Measurements from ENCODE around the gene PROC. TPM values are rescaled to one million over a fixed set of nuclear protein-coding genes. Genes with fewer than 3 reads are reported as not detected.

PROC gene
- total and polyA plus RNA-seq, 9 of the 15 experiments (the other 6 are each of a cell fraction or from before 2014, with no cell fraction given), result not detected

- H3K4me3 ChIP-seq, result no peak overlapping the region
- no peaks in the 10 kb centered on the region for H4K20me1 ChIP-seq (replicated peaks; ENCODE audit: control insufficient read depth, insufficient read depth, low read length)
- peaks cover 4% of the 10 kb centered on the region; the same call in 1 of the 2 replicates for H3K9me3 ChIP-seq (replicated peaks; ENCODE audit: control insufficient read depth, insufficient read depth, low read depth, low read length)
- WGBS (ENCODE audit: insufficient coverage, low coverage, missing lambda C conversion rate), result 91% methylated on average over 11 of the region's 11 CpGs
- peaks cover 34% of the 10 kb centered on the region for H3K79me2 ChIP-seq (ENCODE audit: control insufficient read depth, insufficient read depth, low read length)
- no peak overlapping the region for H3K27ac ChIP-seq (ENCODE audit: extremely low read depth, low read depth, low read length)
- H3K9me1 ChIP-seq (ENCODE audit: control insufficient read depth, insufficient read depth, low read length), result no peaks in the 10 kb centered on the region
- no TSS peak for BruUV-seq (replicated peaks)
- H3K27me3 ChIP-seq (ENCODE audit: control insufficient read depth in 2 of 2, insufficient read depth in 2 of 2, low read length in 2 of 2), result no peaks in the 10 kb centered on the region
- no peaks in the 10 kb centered on the region for H3K4me1 ChIP-seq (replicated peaks in 1 of 2; ENCODE audit: control insufficient read depth in 2 of 2, insufficient read depth in 2 of 2, low read length in 2 of 2)
- ChIA-PET CTCF (ENCODE audit: low intra/inter-chr PET ratio) (no interaction called here), POLR2A (no interaction called here)
- ATAC-seq, result no peak
- no peak overlapping the region for H3K9ac ChIP-seq (ENCODE audit: insufficient read depth in 1 of 2, low read depth in 2 of 2, low read length in 2 of 2)
- no peak for DNase-seq (ENCODE audit: extremely low read depth in 1 of 4, low spot score in 3 of 4)
- no peak for TF ChIP-seq HSF4 (CRISPR knock-in tag; IDR thresholded peaks at IDR 0.05; ENCODE audit: borderline replicate concordance)
- no peak for TF ChIP-seq ZNF696 (CRISPR knock-in tag; conservative IDR thresholded peaks at IDR 0.05)
- TF ChIP-seq KHSRP (IDR thresholded peaks at IDR 0.05), result no peak
- no peak for TF ChIP-seq GABPB1 (CRISPR knock-in tag; IDR thresholded peaks at IDR 0.05)
- TF ChIP-seq, protein P1, sequence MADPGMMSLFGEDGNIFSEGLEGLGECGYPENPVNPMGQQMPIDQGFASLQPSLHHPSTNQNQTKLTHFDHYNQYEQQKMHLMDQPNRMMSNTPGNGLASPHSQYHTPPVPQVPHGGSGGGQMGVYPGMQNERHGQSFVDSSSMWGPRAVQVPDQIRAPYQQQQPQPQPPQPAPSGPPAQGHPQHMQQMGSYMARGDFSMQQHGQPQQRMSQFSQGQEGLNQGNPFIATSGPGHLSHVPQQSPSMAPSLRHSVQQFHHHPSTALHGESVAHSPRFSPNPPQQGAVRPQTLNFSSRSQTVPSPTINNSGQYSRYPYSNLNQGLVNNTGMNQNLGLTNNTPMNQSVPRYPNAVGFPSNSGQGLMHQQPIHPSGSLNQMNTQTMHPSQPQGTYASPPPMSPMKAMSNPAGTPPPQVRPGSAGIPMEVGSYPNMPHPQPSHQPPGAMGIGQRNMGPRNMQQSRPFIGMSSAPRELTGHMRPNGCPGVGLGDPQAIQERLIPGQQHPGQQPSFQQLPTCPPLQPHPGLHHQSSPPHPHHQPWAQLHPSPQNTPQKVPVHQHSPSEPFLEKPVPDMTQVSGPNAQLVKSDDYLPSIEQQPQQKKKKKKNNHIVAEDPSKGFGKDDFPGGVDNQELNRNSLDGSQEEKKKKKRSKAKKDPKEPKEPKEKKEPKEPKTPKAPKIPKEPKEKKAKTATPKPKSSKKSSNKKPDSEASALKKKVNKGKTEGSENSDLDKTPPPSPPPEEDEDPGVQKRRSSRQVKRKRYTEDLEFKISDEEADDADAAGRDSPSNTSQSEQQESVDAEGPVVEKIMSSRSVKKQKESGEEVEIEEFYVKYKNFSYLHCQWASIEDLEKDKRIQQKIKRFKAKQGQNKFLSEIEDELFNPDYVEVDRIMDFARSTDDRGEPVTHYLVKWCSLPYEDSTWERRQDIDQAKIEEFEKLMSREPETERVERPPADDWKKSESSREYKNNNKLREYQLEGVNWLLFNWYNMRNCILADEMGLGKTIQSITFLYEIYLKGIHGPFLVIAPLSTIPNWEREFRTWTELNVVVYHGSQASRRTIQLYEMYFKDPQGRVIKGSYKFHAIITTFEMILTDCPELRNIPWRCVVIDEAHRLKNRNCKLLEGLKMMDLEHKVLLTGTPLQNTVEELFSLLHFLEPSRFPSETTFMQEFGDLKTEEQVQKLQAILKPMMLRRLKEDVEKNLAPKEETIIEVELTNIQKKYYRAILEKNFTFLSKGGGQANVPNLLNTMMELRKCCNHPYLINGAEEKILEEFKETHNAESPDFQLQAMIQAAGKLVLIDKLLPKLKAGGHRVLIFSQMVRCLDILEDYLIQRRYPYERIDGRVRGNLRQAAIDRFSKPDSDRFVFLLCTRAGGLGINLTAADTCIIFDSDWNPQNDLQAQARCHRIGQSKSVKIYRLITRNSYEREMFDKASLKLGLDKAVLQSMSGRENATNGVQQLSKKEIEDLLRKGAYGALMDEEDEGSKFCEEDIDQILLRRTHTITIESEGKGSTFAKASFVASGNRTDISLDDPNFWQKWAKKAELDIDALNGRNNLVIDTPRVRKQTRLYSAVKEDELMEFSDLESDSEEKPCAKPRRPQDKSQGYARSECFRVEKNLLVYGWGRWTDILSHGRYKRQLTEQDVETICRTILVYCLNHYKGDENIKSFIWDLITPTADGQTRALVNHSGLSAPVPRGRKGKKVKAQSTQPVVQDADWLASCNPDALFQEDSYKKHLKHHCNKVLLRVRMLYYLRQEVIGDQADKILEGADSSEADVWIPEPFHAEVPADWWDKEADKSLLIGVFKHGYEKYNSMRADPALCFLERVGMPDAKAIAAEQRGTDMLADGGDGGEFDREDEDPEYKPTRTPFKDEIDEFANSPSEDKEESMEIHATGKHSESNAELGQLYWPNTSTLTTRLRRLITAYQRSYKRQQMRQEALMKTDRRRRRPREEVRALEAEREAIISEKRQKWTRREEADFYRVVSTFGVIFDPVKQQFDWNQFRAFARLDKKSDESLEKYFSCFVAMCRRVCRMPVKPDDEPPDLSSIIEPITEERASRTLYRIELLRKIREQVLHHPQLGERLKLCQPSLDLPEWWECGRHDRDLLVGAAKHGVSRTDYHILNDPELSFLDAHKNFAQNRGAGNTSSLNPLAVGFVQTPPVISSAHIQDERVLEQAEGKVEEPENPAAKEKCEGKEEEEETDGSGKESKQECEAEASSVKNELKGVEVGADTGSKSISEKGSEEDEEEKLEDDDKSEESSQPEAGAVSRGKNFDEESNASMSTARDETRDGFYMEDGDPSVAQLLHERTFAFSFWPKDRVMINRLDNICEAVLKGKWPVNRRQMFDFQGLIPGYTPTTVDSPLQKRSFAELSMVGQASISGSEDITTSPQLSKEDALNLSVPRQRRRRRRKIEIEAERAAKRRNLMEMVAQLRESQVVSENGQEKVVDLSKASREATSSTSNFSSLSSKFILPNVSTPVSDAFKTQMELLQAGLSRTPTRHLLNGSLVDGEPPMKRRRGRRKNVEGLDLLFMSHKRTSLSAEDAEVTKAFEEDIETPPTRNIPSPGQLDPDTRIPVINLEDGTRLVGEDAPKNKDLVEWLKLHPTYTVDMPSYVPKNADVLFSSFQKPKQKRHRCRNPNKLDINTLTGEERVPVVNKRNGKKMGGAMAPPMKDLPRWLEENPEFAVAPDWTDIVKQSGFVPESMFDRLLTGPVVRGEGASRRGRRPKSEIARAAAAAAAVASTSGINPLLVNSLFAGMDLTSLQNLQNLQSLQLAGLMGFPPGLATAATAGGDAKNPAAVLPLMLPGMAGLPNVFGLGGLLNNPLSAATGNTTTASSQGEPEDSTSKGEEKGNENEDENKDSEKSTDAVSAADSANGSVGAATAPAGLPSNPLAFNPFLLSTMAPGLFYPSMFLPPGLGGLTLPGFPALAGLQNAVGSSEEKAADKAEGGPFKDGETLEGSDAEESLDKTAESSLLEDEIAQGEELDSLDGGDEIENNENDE (IDR thresholded peaks at IDR 0.05; ENCODE audit: low read depth, low read length), result no peak
- no peak for FAIRE-seq
- H2AFZ ChIP-seq (ENCODE audit: low read depth, low read length), result no peak overlapping the region
- H3K36me3 ChIP-seq (ENCODE audit: control insufficient read depth, insufficient read depth, low read length), result no peaks in the 10 kb centered on the region
- H3K4me2 ChIP-seq (ENCODE audit: insufficient read depth, low read length), result no peak overlapping the region
- intact Hi-C loops (cut with micrococcal nuclease) (no loop called here), in situ Hi-C loops (cut with MboI) (no loop called here)
Measured at GRCh38 chr2:127371037-127371436, 47.2 kb upstream of the PROC start.
